ENCODE data around the gene KRT222. TPM values are rescaled to one million over a fixed set of nuclear protein-coding genes. Genes with fewer than 3 reads are reported as not detected.
A peak's percentile ranks its signal among the peaks of the same experiment; 100 is the strongest.

The KRT222 gene
- total RNA-seq, 8 experiments from 2014 or later = 0.67 to 1.7 (median 1.3) TPM; not detected in 1

DNA sequence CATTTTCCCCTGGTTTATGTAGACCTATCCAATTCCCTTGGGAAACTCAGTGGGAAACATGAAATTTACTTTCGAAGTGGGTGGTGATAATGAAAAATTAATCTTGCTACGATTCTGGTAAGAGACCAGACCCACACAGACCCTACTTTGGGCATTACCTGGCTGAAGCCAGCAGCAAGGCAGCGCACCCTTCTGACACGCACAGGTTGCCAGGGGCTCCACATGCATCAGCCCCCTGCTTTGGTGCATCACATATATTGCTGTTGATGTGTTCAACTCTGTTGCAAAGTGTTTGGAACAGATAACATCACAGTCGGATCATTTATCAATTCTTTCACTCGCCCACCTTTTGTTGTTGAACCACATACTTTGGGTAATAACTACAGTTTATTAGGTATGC is 44.0 kb downstream of the KRT222 start:
- H3K4me3 ChIP-seq = no peak overlapping the region
- WGBS, 10 experiments = 50 to 100% (median 80%) methylated on average over 1 to 6 of the region's 6 CpGs; no CpG with 5 or more reads in 3 of the 10 experiments
- in situ Hi-C loops (cut with MboI; ENCODE audit: low pct_unique_long_range_greater_than_20kb in 2 of 9, low sequenced_read_pairs in 9 of 9, unreplicated experiment in 9 of 9) = loop anchor here in 4 of 9 experiments (25.0 kb wide), 2 partner anchors 166 to 1041 kb away; partner anchors contain the start of genes KRT27 (in 1 of the 4) and KRT28 (in 1 of the 4)
- H3K4me1 ChIP-seq (replicated peaks in 1 of 2) = no peaks in the 10 kb centered on the region
- no peak for ATAC-seq (replicated peaks in 6 of 8)
- H3K27ac ChIP-seq = no peak overlapping the region

DNA sequence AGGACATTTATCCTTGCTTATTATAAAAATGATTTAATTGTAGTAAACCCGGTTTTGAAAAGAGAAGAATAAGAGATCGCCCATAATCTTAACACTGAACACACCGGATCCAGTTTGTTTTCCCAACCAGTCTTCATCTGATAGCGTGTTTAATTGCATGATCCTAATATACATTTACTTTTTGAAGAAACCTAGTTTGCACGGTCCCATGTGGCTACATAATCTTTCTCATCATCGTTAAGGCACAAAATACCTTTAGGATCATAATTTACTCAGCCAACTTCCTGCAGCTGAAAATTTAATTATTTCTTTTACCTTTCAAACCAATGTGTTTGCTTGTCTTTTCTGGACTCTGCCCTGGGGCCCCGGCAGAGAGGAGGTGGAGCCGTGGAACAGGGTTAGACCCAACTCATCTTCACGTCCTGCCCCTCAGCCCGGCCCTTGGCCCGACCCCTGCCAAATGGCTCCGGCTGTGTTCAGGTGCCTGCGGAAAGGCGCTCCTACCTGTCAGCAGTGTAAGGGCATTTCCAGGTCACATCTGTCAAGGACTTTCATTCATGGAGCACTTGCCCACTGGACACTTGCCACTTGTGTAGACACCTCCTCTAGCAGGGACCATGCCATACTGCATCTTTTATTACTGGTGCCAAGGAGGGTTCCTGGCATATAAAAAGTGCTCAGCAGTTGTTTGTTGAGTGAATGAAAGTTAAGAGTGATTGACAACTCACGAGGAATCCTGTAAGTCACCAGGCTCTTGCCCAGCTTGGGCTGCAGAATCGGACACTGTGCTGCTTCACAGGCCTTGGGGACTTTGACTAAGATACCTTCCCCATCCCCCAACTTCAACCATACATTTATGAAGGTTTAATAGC is 46.0 kb downstream of the KRT222 start:
- Histone ChIP-seq H3K27ac (no peak overlapping the region), H3K4me1 (replicated peaks in 1 of 2) (no peaks in the 10 kb centered on the region), H3K4me3 (no peak overlapping the region)
- WGBS, 10 experiments = 0 to 79% (median 66%) methylated on average over 1 to 15 of the region's 16 CpGs
- no peak for ATAC-seq (replicated peaks in 6 of 8)
- in situ Hi-C loops (cut with MboI; ENCODE audit: low pct_unique_long_range_greater_than_20kb in 2 of 9, low sequenced_read_pairs in 9 of 9, unreplicated experiment in 9 of 9) = loop anchor here in 6 of 9 experiments (10.0 to 25.0 kb wide), 3 partner anchors 168 to 1043 kb away; partner anchors contain the start of genes KRT28 (in 3 of the 6) and KRT27 (in 1 of the 6)

DNA sequence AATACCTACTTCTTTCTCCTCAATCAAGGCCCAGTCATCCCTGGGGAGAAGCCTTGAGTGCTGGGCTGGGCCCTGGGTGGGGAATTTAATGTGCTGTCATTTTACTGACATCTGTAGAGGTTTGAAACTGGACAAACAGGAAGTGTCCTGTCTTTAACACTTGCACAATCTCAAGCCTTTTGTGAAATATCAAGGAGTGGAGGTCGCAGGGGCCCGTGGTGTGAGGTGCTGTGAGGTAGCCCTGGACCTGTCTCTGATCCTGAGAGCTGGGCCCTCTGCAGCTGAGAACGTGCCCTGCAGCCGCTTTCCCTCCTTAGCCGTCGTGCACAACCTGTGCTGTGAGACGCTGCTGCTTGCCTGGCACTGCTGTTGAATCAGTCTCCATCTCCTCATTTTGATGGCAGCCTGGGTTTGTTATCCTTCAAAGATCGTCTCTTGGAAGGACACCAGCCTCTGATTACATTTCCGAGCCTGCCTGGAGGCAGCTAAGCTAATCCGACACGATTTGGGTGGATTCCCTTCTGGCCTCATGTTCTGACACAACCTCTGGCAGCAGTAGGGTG is 47.2 kb downstream of the KRT222 start:
- no peaks in the 10 kb centered on the region for H3K4me1 ChIP-seq (replicated peaks in 1 of 2)
- ATAC-seq (replicated peaks in 6 of 8) = peak in 2 of 8 experiments; percentile 9 to 17
- WGBS, 10 experiments = 33 to 100% (median 80%) methylated on average over 1 to 6 of the region's 11 CpGs; no CpG with 5 or more reads in 3 of the 10 experiments
- in situ Hi-C loops (cut with MboI; ENCODE audit: low pct_unique_long_range_greater_than_20kb in 2 of 9, low sequenced_read_pairs in 9 of 9, unreplicated experiment in 9 of 9) = loop anchor here in 6 of 9 experiments (10.0 to 25.0 kb wide), 3 partner anchors 170 to 1045 kb away; partner anchors contain the start of genes KRT28 (in 3 of the 6) and KRT27 (in 1 of the 6)
- H3K4me3 ChIP-seq = no peak overlapping the region
- H3K27ac ChIP-seq = no peak overlapping the region

DNA sequence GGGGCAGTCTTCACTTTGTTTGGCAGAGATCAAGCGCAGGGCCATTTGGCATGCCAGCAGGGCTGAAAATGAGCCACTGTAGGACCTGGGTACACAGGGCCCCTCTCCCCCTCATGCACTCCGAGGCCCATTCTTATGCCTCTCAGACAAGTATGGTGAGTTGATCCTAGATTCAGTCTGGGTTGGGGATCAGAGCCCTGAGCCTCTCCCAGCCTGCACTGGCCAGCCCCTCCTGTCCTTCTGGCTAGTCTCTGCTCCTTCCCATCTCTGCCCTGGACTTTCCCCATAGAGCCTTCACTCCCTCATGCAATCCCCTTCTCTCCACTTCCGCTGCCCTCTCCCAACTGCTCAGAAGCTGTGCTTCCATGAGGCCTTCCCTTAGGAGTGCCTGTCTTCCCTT is 48.4 kb downstream of the KRT222 start:
- WGBS, 10 experiments = 20 to 100% (median 61%) methylated on average over 1 to 3 of the region's 3 CpGs; no CpG with 5 or more reads in 4 of the 10 experiments
- in situ Hi-C loops (cut with MboI; ENCODE audit: low pct_unique_long_range_greater_than_20kb in 2 of 9, low sequenced_read_pairs in 9 of 9, unreplicated experiment in 9 of 9) = loop anchor here in 6 of 9 experiments (10.0 to 25.0 kb wide), 3 partner anchors 171 to 1046 kb away; partner anchors contain the start of genes KRT28 (in 3 of the 6) and KRT27 (in 1 of the 6)
- ATAC-seq (replicated peaks in 6 of 8) = no peak
- Histone ChIP-seq H3K4me3 (no peak overlapping the region), H3K27ac (no peak overlapping the region), H3K4me1 (replicated peaks in 1 of 2) (no peaks in the 10 kb centered on the region)

DNA sequence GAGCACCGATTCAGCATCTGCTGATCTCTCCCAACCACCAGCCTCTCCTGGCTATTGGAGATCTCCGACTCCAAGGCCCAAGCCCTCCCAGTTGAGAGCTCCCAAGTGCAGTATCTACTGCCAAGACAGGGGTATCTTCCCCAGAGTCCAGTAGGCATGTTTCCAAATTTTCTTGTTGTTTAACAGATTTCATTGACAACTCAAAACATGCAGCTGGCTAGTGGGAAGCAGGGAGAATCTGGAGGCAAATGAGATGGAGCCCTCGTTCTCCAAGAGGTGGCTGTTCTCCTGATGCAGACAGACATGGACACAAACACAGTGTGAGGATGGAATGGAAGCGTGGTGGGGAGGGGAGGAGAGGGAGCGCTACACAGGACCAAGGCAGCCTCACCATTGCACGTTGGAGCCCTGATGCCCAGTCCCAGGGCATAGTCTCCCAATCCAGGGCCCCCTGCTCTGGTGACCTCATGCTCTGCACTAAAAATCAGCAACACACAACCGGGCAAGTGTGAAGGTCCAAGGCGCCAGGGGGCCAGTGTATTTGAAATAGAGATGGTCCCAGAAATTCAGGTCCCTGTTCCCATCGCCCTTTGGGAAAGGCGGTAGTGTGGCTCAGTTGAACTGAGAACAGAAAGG is 49.0 kb downstream of the KRT222 start:
- in situ Hi-C loops (cut with MboI; ENCODE audit: low pct_unique_long_range_greater_than_20kb in 2 of 9, low sequenced_read_pairs in 9 of 9, unreplicated experiment in 9 of 9) = loop anchor here in 6 of 9 experiments (10.0 to 25.0 kb wide), 3 partner anchors 171 to 1046 kb away; partner anchors contain the start of genes KRT28 (in 3 of the 6) and KRT27 (in 1 of the 6)
- 10 to 100% (median 82%) methylated on average over 1 to 8 of the region's 10 CpGs; no CpG with 5 or more reads in 1 of the 10 experiments for WGBS, 10 experiments
- no peak for ATAC-seq (replicated peaks in 6 of 8)
- H3K4me3 ChIP-seq = no peak overlapping the region
- no peaks in the 10 kb centered on the region for H3K4me1 ChIP-seq (replicated peaks in 1 of 2)
- H3K27ac ChIP-seq = no peak overlapping the region

DNA sequence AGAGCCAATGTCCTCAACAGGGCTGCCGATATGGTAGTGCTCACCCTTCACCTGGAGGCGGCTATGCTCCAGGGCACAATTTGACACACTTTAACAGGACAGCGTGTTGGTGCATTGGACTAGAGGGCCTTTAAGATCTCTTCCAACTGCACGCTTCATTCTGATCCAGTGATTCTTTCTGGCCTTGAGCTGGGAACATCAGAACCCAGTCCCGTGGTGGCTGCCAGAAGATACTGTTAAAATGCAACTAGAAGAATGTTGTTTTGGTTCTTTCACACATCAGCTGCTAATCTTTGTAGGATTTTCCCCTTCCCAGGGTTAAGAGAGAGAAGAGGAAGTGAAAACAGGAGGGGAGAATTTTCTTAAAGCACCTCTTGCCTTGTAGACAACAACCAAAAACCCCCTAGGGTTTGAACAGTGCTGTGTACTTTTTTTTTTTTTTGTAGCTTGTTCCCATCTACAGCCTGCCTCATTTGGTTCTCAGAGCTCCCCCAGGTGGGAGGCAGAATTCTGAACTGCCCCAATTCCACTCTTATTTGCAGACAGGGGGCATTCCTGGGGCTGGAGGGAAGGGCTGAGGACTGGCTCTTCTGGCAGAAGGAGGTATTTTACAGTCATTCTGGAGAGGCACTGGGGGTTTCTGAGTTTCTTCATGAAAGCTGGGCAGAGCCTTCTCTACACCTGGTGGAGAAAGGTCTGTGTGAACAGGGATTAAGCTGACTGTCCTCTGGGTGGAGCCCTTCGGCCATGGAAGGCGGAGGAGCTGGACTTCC is 49.7 kb downstream of the KRT222 start:
- Histone ChIP-seq H3K4me1 (replicated peaks in 1 of 2) (no peaks in the 10 kb centered on the region), H3K27ac (no peak overlapping the region), H3K4me3 (no peak overlapping the region)
- in situ Hi-C loops (cut with MboI; ENCODE audit: low pct_unique_long_range_greater_than_20kb in 2 of 9, low sequenced_read_pairs in 9 of 9, unreplicated experiment in 9 of 9) = loop anchor here in 6 of 9 experiments (10.0 to 25.0 kb wide), 3 partner anchors 172 to 1047 kb away; partner anchors contain the start of genes KRT28 (in 3 of the 6) and KRT27 (in 1 of the 6)
- peak in 4 of 8 experiments; percentile 32 to 85 (median 66) for ATAC-seq (replicated peaks in 6 of 8)
- 0 to 69% (median 58%) methylated on average over 1 to 5 of the region's 7 CpGs; no CpG with 5 or more reads in 2 of the 10 experiments for WGBS, 10 experiments

DNA sequence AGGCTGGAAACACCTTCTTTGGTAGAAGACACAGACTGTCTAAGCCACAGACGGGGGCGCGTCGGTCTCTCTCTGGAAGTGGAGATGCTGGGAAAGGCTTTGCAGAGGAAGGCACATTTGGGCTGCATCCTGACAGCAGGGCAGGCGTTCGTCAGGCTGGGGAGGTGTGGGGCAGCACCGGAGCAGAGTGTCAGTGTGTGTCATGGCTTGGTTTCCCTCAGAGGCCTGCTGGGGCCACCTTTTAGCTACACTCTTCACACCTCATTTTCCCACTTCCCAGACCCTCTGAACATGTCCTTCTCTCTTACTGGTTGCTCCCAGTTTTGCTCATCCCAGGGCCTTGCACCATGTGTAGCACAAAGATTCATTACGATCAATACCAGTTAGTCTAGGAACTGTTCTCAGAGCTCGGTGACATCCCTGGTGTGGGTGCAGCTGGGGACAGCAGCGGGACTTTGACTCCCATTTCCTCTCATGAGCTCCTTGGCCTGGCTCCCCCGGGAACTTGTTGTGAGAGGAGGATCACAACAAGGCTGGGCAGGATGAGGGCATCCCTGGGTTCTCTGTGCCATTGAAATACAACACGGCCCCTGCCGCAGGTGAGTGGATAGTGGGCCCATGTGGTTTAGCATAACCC is 50.4 kb downstream of the KRT222 start:
- ATAC-seq (replicated peaks in 6 of 8) = no peak

DNA sequence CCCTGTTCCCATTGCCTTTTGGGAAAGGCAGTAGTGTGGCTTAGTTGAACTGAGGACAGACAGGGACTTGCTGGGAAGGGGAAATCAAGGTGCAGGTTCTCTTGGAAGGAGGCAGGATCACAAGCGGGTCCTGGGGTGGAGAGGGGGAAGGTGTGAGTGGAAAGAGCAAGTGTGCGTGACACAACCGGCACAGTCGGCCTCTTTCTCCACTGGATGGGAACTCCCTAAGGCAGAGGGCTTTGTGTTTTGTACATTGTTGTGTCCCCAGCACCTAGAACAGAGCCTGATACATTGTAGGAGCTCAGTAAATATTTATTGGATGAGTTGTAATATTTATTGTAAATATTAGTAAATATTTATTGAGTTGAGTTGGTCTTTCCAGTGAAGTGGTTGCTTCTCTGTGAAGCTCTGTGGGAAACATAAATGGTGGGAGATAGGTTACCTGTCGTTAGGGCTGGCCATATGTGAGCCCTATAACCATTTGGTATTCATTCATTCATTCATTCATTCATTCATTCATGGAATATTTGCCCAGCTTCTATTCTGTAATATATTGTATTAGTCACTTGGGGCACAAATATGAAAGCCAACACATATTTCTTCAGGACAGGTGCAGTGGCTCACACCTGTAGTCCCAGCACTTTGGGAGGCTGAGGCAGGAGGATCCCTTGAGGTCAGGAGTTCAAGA is 51.4 kb downstream of the KRT222 start:
- H3K27ac ChIP-seq = no peak overlapping the region

More for the DNA sequence above, 50.4 kb downstream of the KRT222 start:
- no peaks in the 10 kb centered on the region for H3K4me1 ChIP-seq (replicated peaks in 1 of 2)
- no peak overlapping the region for H3K27ac ChIP-seq
- in situ Hi-C loops (cut with MboI; ENCODE audit: low pct_unique_long_range_greater_than_20kb in 2 of 9, low sequenced_read_pairs in 9 of 9, unreplicated experiment in 9 of 9) = loop anchor here in 6 of 9 experiments (10.0 to 25.0 kb wide), 3 partner anchors 173 to 1048 kb away; partner anchors contain the start of genes KRT28 (in 3 of the 6) and KRT27 (in 1 of the 6)
- WGBS, 10 experiments = 61 to 100% (median 80%) methylated on average over 1 to 9 of the region's 13 CpGs; no CpG with 5 or more reads in 3 of the 10 experiments
- H3K4me3 ChIP-seq = no peak overlapping the region

DNA sequence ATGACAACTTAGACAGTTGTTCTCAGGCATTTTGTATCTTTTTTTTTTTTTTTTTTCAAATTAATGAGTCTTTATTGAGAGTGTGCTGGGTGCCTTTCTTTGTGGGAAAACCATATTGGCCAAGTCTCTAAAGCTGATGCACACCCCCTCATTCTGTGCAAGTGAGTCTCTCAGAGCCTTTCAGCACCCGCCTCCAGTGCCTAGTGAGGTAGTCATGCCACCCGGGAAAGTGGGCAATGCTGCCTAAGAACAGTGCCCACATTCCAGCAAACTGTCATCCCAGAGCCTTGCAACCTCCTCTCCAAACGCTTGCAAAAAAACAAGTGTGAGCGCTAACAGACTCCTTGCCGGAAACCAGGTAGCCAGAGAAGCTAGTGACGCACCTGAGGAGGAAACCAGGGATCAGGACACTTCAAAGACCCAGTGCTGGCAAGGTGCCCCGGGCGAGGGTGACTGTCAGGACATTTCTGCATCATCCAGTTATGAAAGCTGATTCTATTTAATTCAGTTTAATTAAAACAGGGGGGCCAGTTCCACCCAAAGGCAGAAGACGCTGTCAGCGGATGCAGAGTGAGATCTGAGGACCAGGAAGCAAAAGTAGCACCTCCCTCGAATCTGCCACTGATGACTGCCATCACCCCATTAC is 52.3 kb downstream of the KRT222 start:
- no peak for ATAC-seq (replicated peaks in 6 of 8)
- H3K4me1 ChIP-seq (replicated peaks in 1 of 2) = no peaks in the 10 kb centered on the region
- WGBS, 10 experiments = 0 to 92% (median 65%) methylated on average over 1 to 10 of the region's 11 CpGs; no CpG with 5 or more reads in 2 of the 10 experiments
- no peak overlapping the region for H3K4me3 ChIP-seq
- in situ Hi-C loops (cut with MboI; ENCODE audit: low pct_unique_long_range_greater_than_20kb in 2 of 9, low sequenced_read_pairs in 9 of 9, unreplicated experiment in 9 of 9) = loop anchor here in 6 of 9 experiments (10.0 to 25.0 kb wide), 3 partner anchors 175 to 1050 kb away; partner anchors contain the start of genes KRT28 (in 3 of the 6) and KRT27 (in 1 of the 6)
- no peak overlapping the region for H3K27ac ChIP-seq

More for the DNA sequence above, 51.4 kb downstream of the KRT222 start:
- no peaks in the 10 kb centered on the region for H3K4me1 ChIP-seq (replicated peaks in 1 of 2)
- H3K4me3 ChIP-seq = no peak overlapping the region
- in situ Hi-C loops (cut with MboI; ENCODE audit: low pct_unique_long_range_greater_than_20kb in 2 of 9, low sequenced_read_pairs in 9 of 9, unreplicated experiment in 9 of 9) = loop anchor here in 6 of 9 experiments (10.0 to 25.0 kb wide), 3 partner anchors 174 to 1049 kb away; partner anchors contain the start of genes KRT28 (in 3 of the 6) and KRT27 (in 1 of the 6)
- WGBS, 10 experiments = 0 to 76% (median 56%) methylated on average over 1 to 5 of the region's 5 CpGs; no CpG with 5 or more reads in 6 of the 10 experiments
- ATAC-seq (replicated peaks in 6 of 8) = no peak

DNA sequence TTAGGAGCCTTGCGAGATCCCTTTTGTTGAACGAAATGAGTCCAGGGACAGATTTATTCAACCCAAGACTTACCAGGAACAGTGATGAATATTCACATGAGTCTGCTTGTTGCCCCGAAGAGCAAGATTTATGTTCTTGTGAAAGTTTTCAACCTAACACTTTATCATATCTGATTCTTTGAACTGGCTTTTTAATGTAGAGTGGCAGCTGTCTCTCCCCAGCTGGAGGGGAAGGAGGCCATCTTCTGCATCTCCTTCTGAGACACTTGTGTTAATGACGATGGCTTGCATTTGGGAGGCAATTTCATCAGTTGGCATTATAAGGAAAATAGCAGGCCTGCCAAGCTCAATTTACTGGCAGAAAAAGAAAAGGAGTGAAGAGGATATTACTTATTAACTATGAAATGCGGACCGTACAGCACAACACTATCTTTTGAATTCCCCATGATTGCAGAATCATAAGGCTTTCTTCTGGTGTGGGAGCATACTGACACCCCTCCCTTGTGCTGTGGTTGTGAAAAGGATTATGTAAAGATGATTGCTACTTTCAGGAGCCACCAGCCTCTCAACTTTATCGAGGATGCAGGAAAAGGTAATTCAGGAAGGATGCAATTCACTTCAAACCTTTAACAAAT is 53.0 kb downstream of the KRT222 start:
- ATAC-seq (replicated peaks in 6 of 8) = peak in 2 of 8 experiments; percentile 26 to 32
- Histone ChIP-seq H3K4me1 (replicated peaks in 1 of 2) (no peaks in the 10 kb centered on the region), H3K4me3 (no peak overlapping the region), H3K27ac (no peak overlapping the region)
- 24 to 85% (median 69%) methylated on average over 3 to 7 of the region's 7 CpGs for WGBS, 10 experiments
- in situ Hi-C loops (cut with MboI; ENCODE audit: low pct_unique_long_range_greater_than_20kb in 2 of 9, low sequenced_read_pairs in 9 of 9, unreplicated experiment in 9 of 9) = loop anchor here in 6 of 9 experiments (10.0 to 25.0 kb wide), 3 partner anchors 175 to 1050 kb away; partner anchors contain the start of genes KRT28 (in 3 of the 6) and KRT27 (in 1 of the 6)

Measured in motor neuron (in vitro differentiated cells).